Endothelial cell of umbilical vein (primary cell): ENCODE results near the gene HSD17B4. TPM values are rescaled to one million over a fixed set of nuclear protein-coding genes. Genes with fewer than 3 reads are reported as not detected.

Source experiments
- BruUV-seq: library from RNA; stranded (reverse); fragments of 400-500 nt; replicated peaks from 2 replicates; lab custom pipeline; 2021; lab: Mats Ljungman, UMichigan
- CTCF ChIA-PET: fragments of 300-600, 350-600 bp; sonication (Branson Sonifier 250); formaldehyde crosslinking; loops from one replicate; lab custom pipeline; 2021; ENCODE audit warnings: antibody characterized with exemption, inconsistent platforms; lab: Charles Lee
- POLR2A ChIA-PET: fragments of 300-600, 350-600 bp; sonication (Branson Sonifier 250); formaldehyde crosslinking; loops from one replicate; lab custom pipeline; 2021; ENCODE audit warnings: antibody characterized with exemption, inconsistent platforms; lab: Charles Lee
- DNase-seq: peaks from one replicate; pipeline ENCODE4 v3.0.0-alpha.2; 2011; ENCODE audit warnings: low read depth, low spot score
- FAIRE-seq: peaks from 2 replicates; lab custom pipeline; 2011; peaks lifted over from hg19 to GRCh38; lab: Jason Lieb, UNC
- H2AFZ ChIP-seq: 2 replicates; pipeline ENCODE4 v1.6.0; 2012; ENCODE audit warnings: low read depth, low read length, control low read depth, inconsistent platforms
- H3K27ac ChIP-seq: 2 replicates; pipeline ENCODE4 v1.5.1; 2011; ENCODE audit warnings: low read depth, mild to moderate bottlenecking, control low read depth, low read length, moderate library complexity; ENCODE audit not compliant: insufficient read depth
- H3K27me3 ChIP-seq, 2 experiments: 2 replicates each; pipeline versions ENCODE4 v1.6.0 to v1.6.1; 2011; ENCODE audit warnings: low read length in 2 of 2, mixed read lengths in 1 of 2; ENCODE audit not compliant: control insufficient read depth in 2 of 2, insufficient read depth in 2 of 2
- H3K36me3 ChIP-seq, 2 experiments: 2 replicates in 1 of 2; 3 replicates in 1 of 2; pipeline ENCODE4 v1.5.1; 2011; ENCODE audit warnings: low read length in 2 of 2, mild to moderate bottlenecking in 1 of 2, moderate library complexity in 1 of 2; ENCODE audit not compliant: control insufficient read depth in 2 of 2, insufficient read depth in 2 of 2; ENCODE audit errors: extremely low read depth in 1 of 2
- H3K4me1 ChIP-seq: 3 replicates; pipeline ENCODE4 v1.5.1; 2011; ENCODE audit warnings: mild to moderate bottlenecking, low read length; ENCODE audit not compliant: control insufficient read depth, insufficient read depth; ENCODE audit errors: extremely low read depth
- H3K4me2 ChIP-seq: 2 replicates; pipeline ENCODE4 v1.6.1; 2011; ENCODE audit warnings: low read length, control low read depth, mixed read lengths; ENCODE audit not compliant: insufficient read depth
- H3K4me3 ChIP-seq, 3 experiments: fragments of 200-600 bp in 1 of 3; sonication (generic), shearing (Covaris generic) in 1 of 3; replicated peaks in 1 of 3; 2 replicates each; pipeline ENCODE4 v1.5.1; 2011 to 2016; ENCODE audit warnings: control low read depth in 3 of 3, low read length in 3 of 3, mild to moderate bottlenecking in 2 of 3, inconsistent platforms in 1 of 3, low read depth in 1 of 3, moderate library complexity in 1 of 3; ENCODE audit not compliant: insufficient read depth in 1 of 3
- H3K79me2 ChIP-seq: 2 replicates; pipeline ENCODE4 v1.6.0; 2012; ENCODE audit warnings: low read length, inconsistent platforms; ENCODE audit not compliant: control insufficient read depth, insufficient read depth
- H3K9ac ChIP-seq: replicated peaks from 2 replicates; pipeline ENCODE3; 2011; ENCODE audit warnings: low read length, control low read depth; ENCODE audit not compliant: insufficient read depth; ENCODE audit errors: extremely low read depth
- H3K9me1 ChIP-seq: replicated peaks from 3 replicates; pipeline ENCODE4 v1.6.0; 2011; ENCODE audit warnings: mild to moderate bottlenecking, low read length; ENCODE audit not compliant: control insufficient read depth, insufficient read depth; ENCODE audit errors: extremely low read depth
- H3K9me3 ChIP-seq: replicated peaks from 2 replicates; pipeline ENCODE4 v1.5.1; 2012; ENCODE audit warnings: low read length, inconsistent platforms; ENCODE audit not compliant: control insufficient read depth, insufficient read depth
- H4K20me1 ChIP-seq: replicated peaks from 2 replicates; pipeline ENCODE3; 2011; ENCODE audit warnings: mild to moderate bottlenecking, low read length; ENCODE audit not compliant: control insufficient read depth, insufficient read depth; ENCODE audit errors: extremely low read depth
- EZH2 ChIP-seq: IDR thresholded peaks from 2 replicates; pipeline ENCODE4 v1.6.1; 2012; ENCODE audit warnings: borderline replicate concordance, low read depth, mild to moderate bottlenecking, moderate library complexity, low read length, inconsistent platforms; ENCODE audit not compliant: severe bottlenecking
- FOS ChIP-seq: IDR thresholded peaks from 2 replicates; pipeline ENCODE4 v1.6.1; 2011; ENCODE audit warnings: mild to moderate bottlenecking, low read length, moderate library complexity, borderline replicate concordance; ENCODE audit not compliant: insufficient read depth
- GATA2 ChIP-seq: IDR thresholded peaks from 2 replicates; pipeline ENCODE4 v1.7.0; 2011; ENCODE audit warnings: low read depth, mild to moderate bottlenecking, moderate library complexity, mixed read lengths, low read length; ENCODE audit not compliant: insufficient read length, insufficient read depth
- JUN ChIP-seq: IDR thresholded peaks from 2 replicates; pipeline ENCODE4 v1.6.1; 2011; ENCODE audit warnings: borderline replicate concordance, low read depth; ENCODE audit not compliant: insufficient read length, insufficient read depth
- MYC ChIP-seq: IDR thresholded peaks from one replicate; pipeline ENCODE4 v1.6.1; 2011; ENCODE audit warnings: mild to moderate bottlenecking, low read depth, low read length
- POLR2A ChIP-seq: IDR thresholded peaks from 2 replicates; pipeline ENCODE4 v1.6.1; 2012; ENCODE audit warnings: low read depth, mild to moderate bottlenecking, control low read depth, low read length
- POLR2AphosphoS5 ChIP-seq: IDR thresholded peaks from 2 replicates; pipeline ENCODE4 v1.6.1; 2012; ENCODE audit warnings: low read depth, mild to moderate bottlenecking, control low read depth, low read length, moderate library complexity; ENCODE audit not compliant: insufficient read depth
- dilution Hi-C: fragments of 300-500 bp; cut with MboI; formaldehyde crosslinking; loops from one replicate; pipeline ENCODE4 v1.15.0; 2019; ENCODE audit warnings: low sequenced_read_pairs; ENCODE audit not compliant: extremely low pct_ligation_motif_present
- intact Hi-C: fragments of 100-400 bp; cut with micrococcal nuclease; formaldehyde crosslinking; loops from one replicate; pipeline ENCODE4 v1.10.0; 2022
- polyA plus RNA-seq, 4 experiments: library from polyadenylated mRNA; depleted of rRNA in 3 of 4; stranded (reverse) in 3 of 4; unstranded in 1 of 4; fragments of >200 nt; gene quantifications; 2 replicates each; pipeline versions ENCODE4 v1.2.1 to v1.2.3, GENCODE V29; 2011 to 2012; ENCODE audit warnings: missing spikeins in 1 of 4
- total RNA-seq: library from RNA; stranded (reverse); gene quantifications from 2 replicates; pipeline ENCODE4 v1.2.3, GENCODE V29; 2021
- TF ChIP-seq, protein P1 (sequence below), 2 donors: IDR thresholded peaks; 1 replicate in 1 of 2; 2 replicates in 1 of 2; pipeline ENCODE4 v1.5.1; 2011; ENCODE audit warnings: low read length in 2 of 2, mild to moderate bottlenecking in 2 of 2, moderate library complexity in 2 of 2, control low read depth in 1 of 2, inconsistent platforms in 1 of 2, low read depth in 1 of 2; ENCODE audit not compliant: insufficient read depth in 1 of 2; ENCODE audit errors: extremely low read depth in 1 of 2
- TF ChIP-seq, protein P2 (sequence below): IDR thresholded peaks from 2 replicates; pipeline ENCODE4 v1.6.1; 2011; ENCODE audit not compliant: insufficient read depth, insufficient read length

HSD17B4 gene
- total and polyA plus RNA-seq, 2 donors (not counting 3 experiments of a cell fraction or from before 2014, with no cell fraction given) = 91.4 to 124 TPM

DNA sequence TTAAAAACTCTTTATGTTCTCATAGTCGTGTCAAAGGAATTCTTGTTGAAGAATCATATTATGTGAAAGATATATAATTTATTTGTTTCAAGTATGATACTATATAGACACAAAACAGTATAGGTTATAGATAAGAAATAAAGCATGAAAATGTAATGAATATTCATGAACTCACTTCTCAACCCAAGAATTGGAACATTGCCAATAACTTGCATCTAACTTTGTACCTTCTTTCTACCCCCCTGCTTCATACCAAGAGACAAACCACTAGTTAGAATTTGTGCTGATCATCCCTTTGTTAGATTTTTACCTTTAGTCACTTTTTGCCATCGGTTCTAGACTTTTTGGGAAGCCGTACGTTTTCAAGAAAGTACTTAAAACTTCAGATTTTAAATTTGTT, 32.6 kb downstream of the HSD17B4 start:
- H3K9me3 ChIP-seq = no peaks in the 10 kb centered on the region
- DNase-seq = no peak
- intact Hi-C loops = no loop called here
- H3K4me3 ChIP-seq = no peak overlapping the region
- no peaks in the 10 kb centered on the region for H3K36me3 ChIP-seq
- FAIRE-seq = no peak
- dilution Hi-C loops = no loop called here
- H3K4me1 ChIP-seq = no peaks in the 10 kb centered on the region
- no peaks in the 10 kb centered on the region for H3K79me2 ChIP-seq
- H3K27me3 ChIP-seq = no peaks in the 10 kb centered on the region
- no peak overlapping the region for H3K4me2 ChIP-seq
- H3K9ac ChIP-seq = no peak overlapping the region
- no peak overlapping the region for H2AFZ ChIP-seq
- ChIA-PET POLR2A (no interaction called here), CTCF (interaction anchor here (0.7 to 1.1 kb wide), 3 partner anchors 8 to 14 kb away, joined by 3 read pairs; no protein-coding TSS in a partner anchor)
- no TSS peak for BruUV-seq
- no peaks in the 10 kb centered on the region for H3K9me1 ChIP-seq
- no peak overlapping the region for H3K27ac ChIP-seq
- H4K20me1 ChIP-seq = no peaks in the 10 kb centered on the region
- TF ChIP-seq JUN (no peak), EZH2 (no peak), FOS (no peak), GATA2 (no peak), POLR2A (no peak)
- TF ChIP-seq, protein P1, sequence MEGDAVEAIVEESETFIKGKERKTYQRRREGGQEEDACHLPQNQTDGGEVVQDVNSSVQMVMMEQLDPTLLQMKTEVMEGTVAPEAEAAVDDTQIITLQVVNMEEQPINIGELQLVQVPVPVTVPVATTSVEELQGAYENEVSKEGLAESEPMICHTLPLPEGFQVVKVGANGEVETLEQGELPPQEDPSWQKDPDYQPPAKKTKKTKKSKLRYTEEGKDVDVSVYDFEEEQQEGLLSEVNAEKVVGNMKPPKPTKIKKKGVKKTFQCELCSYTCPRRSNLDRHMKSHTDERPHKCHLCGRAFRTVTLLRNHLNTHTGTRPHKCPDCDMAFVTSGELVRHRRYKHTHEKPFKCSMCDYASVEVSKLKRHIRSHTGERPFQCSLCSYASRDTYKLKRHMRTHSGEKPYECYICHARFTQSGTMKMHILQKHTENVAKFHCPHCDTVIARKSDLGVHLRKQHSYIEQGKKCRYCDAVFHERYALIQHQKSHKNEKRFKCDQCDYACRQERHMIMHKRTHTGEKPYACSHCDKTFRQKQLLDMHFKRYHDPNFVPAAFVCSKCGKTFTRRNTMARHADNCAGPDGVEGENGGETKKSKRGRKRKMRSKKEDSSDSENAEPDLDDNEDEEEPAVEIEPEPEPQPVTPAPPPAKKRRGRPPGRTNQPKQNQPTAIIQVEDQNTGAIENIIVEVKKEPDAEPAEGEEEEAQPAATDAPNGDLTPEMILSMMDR (IDR thresholded peaks at IDR 0.05; ENCODE audit: extremely low read depth in 1 of 2, insufficient read depth in 1 of 2, low read depth in 1 of 2, low read length in 2 of 2) = no peak

DNA sequence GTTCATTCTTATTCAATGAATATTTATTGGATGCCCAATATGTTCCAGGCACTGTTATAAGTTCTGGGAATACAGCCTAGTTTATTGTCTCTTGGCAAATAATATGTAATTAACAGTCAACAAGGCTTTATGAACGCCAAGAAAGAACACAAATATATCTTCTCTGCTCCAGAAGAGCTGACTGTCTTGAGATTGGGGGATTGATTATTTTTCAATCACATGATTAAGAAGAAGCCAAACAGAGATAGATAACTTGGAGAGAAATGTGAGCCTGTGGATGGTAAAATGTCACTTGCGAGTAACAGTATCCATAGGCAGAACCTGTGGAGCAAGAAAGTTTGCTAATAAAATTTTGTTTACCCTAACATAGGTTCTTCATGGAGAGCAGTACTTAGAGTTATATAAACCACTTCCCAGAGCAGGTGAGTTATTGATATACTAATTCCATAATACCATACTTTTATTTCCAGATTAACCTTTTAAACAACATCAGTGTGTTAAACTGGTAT, 49.4 kb downstream of the HSD17B4 start:
- no TSS peak for BruUV-seq

More for the DNA sequence above, 49.4 kb downstream of the HSD17B4 start:
- DNase-seq = no peak
- dilution Hi-C loops (no loop called here), intact Hi-C loops (no loop called here)
- Histone ChIP-seq H3K9me1 (no peaks in the 10 kb centered on the region), H3K36me3 (peaks cover 0 to 2% of the 10 kb centered on the region in 2 experiments), H4K20me1 (no peaks in the 10 kb centered on the region), H2AFZ (no peak overlapping the region), H3K9ac (no peak overlapping the region), H3K9me3 (peaks cover 3% of the 10 kb centered on the region), H3K4me2 (no peak overlapping the region), H3K27ac (no peak overlapping the region), H3K79me2 (no peaks in the 10 kb centered on the region), H3K27me3 (no peaks in the 10 kb centered on the region), H3K4me1 (no peaks in the 10 kb centered on the region), H3K4me3 (no peak overlapping the region)
- no peak for FAIRE-seq
- ChIA-PET POLR2A (no interaction called here), CTCF (no interaction called here)
- TF ChIP-seq, protein P1 (IDR thresholded peaks at IDR 0.05; ENCODE audit: extremely low read depth in 1 of 2, insufficient read depth in 1 of 2, low read depth in 1 of 2, low read length in 2 of 2) = no peak
- TF ChIP-seq, protein P2, sequence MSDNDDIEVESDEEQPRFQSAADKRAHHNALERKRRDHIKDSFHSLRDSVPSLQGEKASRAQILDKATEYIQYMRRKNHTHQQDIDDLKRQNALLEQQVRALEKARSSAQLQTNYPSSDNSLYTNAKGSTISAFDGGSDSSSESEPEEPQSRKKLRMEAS = no peak
- no peak for TF ChIP-seq POLR2AphosphoS5
- no peak for TF ChIP-seq FOS
- no peak for TF ChIP-seq MYC
